ENCODE results near the gene GAREM2.

Gene GAREM2

DNA sequence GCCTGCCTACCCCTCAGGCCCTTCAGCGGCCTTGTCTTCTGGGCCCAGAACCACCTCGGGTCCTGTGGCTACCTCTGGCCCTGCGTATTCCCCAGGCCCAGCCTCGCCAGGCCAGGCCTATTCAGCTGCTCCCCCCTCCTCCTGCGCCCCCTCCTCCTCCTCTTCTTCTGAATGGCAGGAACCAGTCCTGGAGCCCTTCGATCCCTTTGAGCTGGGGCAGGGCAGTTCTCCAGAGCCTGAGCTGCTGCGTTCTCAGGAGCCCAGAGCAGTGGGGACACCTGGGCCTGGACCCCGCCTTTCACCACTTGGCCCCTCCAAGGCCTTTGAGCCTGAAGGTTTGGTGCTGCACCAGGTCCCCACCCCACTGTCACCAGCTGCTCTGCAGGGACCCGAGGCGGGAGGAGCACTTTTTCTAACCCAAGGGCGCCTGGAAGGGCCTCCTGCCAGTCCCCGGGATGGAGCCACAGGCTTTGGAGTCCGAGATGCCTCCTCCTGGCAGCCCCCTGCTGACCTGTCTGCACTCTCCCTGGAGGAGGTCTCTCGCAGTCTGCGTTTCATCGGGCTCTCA, 14.7 kb downstream of the GAREM2 start:
- no peak for DNase-seq

DNA sequence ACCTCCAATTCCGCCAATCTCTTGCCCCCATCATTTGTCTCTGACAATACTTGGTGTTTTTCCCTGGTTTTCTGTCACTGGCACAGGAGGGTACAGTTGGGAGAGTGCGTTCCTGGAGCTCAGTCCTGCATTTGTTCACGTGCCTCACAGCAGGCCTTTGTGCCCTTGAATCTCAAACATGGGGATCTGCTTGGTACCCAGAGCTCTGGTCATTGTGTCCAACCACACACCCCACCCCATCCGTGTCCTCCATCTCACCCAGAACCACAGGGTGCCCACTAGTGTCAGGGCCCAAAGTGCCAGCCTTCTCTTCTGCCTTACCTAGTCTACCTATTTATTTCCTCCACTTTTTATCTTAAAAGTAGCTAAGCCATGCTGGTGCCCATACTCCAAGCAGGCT, 16.2 kb downstream of the GAREM2 start:
- no peak for DNase-seq

DNA sequence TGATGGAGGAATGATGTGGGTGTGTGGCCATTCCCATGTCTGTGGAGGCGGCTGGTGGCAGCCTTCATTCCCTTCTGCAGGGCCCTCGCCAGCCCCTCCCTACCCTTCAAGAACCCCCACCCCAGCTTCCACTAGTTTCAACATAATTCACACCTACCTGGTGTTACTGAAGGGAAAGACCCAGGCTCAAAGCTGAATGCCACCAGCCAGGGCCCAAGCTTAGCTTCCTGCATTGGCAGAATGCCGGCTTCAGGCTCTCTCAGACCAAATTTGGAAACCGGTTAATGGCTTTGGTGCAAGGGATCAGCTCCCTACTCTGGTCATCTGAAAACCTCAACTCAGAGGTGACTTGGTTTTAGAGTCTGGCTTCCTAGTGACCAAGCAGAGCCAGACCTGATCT, 16.9 kb downstream of the GAREM2 start:
- DNase-seq: no peak

DNA sequence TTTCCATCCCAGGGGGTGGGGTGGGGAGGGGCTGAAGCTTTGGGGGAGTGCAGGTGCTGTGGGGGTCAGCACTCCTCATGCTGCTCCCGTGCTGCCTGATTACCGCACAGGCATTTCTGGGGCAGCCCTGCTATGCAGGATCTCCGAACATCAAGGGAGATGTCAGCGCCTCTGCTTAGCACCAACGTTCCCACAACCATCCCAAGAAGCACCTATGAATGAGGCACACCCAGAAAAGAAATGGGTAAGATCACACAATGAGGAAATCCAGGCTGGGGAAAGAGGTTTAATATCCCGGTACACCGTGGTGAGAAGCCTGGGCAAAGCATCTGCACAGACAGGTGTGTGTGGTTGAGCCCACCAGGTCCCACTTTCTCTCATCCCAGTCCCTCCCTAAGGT, 17.5 kb downstream of the GAREM2 start:
- DNase-seq: no peak

DNA sequence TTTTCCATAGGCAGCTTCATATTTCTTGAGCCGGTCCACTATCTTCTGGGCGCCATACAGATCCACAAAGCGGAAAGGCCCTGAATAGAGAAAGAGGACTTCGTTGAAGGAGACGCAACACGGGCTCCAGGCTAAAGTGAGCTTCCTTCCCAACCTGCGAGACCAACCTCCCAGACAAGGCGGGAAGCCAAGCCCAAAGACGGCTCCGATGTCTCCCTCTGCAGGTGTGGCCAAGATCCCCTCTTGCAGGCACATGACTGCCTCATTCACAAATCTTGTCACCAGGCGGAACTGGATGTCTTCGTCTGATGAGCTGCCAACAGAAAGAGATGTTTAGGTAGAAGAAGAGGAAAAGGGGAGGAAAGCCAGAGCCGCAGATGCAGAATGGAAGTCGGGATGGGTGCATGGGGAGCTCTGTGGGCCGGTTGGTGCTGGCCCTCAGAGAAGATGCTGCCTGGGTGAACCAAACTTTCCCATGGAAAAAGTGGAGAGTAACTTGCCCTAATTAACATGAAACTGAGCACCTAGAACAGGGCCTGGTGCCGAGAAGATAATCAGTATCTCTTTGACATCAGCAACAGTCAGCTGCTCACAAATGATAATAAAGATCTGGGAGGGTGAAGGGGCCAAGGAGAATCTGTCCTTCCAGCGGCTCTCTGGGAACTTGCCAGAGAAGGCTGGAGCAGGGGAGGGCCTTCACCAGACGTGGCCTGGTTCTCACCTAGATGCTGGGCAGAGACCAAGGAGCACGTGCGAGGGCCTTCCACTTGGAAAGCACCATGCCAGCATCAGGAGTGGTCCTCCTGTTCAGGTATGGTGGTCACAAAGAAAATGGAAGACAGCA, 18.6 kb downstream of the GAREM2 start:
- no peak for DNase-seq

DNA sequence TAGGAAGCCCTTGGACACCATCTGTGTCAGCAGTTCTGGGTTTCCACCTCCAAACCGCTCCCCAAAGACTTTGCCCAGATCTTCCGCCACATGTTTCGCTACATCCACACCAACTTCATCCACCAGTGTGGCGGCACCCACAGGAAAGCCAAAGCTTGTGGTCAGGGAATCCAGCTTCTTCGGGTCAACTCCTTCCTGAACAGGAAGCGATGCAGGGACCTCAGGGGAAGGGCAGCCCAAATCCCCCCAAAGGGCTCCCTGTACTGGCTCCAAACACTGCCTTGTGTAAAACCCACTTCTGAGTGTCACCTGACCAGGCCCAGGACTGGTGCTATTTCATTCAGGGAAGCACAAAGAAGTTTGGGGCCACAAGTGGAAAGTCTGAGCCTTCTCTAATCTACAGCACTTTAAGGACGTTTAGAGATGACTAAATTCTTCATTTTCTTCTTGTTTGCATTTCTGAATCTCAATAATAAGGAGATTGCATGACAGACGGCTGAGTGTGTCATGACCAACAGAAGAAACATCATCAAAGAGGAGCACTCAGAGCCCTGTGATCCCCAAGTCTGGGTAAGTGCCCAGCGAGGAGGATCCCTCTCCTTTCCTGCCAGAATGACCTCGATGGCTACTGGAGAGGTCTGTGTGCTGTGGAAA, 20.8 kb downstream of the GAREM2 start:
- no peak for DNase-seq

DNA sequence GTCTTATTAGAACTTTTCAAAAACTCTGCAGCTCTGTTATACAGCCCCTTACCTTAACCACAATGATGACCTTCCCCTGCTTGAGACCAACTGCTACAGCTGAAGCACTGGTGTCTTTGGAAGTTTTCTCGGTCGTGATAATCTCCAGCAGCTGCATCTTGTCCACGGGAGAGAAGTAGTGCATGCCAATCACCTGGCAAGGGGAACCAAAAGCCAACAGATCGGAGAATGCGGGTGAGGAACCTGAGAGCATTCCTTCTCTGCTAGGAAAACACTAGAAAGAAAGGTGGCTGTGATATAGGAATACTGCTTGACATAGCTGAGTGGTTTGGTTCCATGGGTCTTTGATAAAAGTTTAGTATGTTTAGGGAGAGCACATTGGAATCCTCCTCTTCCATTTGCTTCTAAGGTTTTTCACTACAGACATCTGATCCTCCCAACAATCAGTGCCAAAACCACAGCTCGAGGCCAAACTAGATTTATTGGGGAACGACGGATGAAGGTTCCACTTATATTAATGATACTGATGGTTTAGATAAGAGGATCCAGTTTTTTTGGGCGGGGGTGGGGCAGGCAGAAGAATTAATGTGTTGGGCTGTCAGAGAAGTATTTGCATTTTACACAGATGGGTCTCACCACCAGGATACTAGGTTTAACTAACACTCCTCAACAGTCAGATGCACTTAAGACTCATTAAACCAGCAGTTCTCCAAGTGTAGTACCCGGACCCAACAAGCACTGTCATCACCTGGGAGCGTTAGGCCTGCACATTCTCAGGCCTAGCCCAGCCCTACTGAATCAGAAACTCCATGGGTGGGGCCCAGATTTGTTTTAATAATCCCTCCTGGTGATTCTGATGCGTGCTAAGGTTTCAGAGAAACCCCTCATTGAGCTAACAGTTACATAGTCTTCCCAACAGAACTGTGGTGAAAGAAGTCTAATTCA, 22.4 kb downstream of the GAREM2 start:
- no peak for DNase-seq

DNA sequence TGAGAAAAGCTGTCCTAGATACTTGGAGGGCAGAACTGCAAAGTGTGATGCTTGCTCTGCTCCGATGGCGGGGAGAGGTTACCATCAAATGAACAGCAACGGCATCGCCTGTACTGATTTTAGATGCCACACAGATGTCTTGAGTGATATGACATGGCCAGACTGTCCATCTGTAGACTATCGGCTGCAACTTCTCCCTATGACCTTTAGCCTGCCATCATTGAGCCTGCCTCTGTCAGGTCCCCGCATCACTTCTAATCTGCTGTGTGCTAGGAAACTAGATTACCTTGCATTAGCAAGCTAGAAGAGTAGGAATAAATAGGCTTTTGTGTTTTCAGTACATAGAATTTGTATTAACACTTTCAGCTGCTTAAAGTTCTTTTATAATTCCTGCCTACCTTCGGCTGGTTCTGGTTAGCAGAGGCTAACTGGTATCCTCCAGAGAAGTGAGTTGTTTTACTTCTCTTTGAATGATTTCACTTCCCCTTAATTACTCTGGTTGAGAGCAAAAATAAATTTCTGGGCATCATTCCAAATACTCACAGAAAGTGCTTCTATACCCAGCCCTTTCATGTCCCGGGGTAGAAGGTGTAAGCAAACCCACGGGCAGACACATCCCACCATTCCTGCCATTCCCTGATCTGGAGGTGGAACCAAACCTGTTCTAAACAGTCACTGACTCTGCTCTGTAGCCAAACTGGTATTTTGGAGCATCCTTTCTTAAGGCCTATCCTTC, 24.0 kb downstream of the GAREM2 start:
- DNase-seq: no peak

DNA sequence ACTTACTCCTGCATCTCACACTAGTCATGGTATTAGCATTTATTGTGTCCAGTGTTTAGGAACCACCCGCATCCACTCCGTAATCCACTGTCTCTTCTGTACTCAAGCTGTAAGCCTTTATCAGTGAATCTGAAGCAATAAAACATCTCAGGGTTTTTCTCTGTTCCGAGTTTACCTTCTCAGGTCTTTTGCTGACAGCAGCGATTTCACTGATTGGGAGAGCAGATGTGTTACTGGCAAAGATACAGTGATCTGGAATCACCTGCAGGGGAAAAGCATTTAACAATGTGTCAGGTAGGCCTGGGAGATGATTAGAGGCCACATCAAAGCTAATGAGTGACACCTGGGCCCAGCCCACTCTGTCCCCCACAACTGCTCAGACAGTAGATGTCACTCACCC, 24.6 kb downstream of the GAREM2 start:
- DNase-seq: no peak

DNA sequence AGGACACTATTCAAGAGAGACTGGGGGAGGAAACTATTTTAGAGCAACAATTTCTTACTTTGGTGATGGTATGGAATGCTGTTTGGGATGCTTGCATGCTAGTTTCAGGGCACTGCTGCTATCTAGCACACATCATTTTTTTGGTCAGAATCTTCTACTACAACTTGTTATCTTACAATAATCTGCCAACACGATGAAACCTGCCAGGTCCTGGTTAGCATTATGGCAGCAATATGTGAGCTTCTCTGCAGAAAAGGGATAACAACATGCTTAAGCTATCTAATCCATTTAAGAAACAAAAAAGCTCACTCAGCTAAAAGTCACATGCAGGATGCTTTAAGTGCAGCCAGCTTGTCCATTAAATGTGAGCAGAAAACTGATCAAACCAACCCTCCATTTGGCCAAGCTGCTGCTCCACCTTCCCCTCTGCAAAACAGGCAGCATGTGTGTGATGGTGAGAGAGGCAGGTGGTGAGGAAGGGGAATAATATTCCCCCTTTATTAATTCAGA, 30.1 kb downstream of the GAREM2 start:
- DNase-seq: no peak

DNA sequence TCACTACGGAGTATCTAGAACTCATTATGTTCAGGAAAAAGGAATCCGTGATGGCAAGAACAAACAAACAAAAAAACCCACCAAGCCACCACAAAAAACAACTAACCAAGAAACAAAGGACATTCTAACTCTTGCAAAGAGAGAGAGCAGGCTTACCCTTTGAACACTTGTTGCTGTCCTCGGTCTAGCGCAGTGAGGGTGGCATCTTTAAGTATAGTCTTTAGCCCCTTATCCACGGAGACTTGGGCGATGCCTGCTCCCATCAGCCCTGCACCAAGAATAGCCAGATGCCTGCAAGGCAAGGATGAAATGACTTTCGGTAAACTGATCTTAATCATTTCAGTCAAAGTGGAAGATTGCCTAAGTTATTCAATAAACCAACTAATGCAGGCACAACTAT, 31.0 kb downstream of the GAREM2 start:
- DNase-seq: no peak

DNA sequence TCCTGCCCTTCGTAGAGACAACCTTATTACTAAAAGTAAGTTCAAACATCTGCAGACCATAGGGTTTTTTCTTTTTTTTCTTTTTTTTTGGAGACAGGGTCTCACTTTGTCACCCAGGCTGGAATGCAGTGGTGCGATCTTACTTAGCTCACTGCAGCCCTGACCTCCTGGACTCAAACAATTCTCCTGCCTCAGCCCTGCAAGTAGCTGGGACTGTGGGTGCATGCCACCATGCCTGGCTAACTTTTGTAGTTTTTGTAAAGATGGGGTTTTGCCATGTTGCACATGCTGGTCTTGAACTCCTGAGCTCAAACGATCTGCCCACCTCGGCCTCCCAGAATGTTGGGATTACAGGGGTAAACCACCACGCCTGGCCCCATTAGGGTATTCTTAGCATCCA, 39.1 kb downstream of the GAREM2 start:
- DNase-seq: no peak

DNA sequence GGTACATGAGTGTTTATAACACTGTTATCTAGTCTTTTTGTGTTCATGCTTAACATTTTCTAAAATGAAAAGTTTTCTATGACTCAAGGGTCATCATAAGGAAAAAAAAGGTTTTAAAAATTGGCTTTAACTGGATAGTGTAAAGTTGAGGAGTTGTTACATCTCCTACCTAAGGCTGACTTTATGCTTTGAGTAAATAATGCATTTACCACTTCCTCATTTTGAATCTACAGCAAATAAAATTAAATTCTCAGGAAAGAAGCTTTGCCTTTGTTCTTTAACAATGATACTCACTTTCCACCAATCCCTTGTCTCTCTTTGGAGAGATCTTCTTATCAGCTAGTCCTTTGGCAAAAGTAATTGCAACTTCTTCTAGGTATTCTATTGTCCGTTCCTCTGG, 41.9 kb downstream of the GAREM2 start:
- DNase-seq: no peak

DNA sequence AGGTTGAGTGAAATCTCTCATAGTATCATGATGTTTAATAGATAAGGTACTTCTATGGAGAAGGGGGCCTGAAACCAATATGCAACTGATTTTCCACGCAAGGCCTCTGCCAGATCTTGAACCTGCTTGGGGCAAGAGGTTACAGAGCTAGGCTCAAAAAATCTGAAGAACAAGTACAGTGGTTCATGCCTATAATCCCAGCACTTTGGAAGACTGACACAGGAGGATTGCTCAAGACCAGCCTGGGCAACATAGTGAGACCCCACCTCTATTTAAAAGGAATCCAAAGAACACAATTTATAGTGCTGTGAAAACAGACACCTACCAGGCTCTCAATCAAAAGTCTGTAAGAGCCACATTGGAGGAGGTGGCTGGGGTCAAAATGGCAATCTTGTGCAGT, 42.9 kb downstream of the GAREM2 start:
- no peak for DNase-seq

DNA sequence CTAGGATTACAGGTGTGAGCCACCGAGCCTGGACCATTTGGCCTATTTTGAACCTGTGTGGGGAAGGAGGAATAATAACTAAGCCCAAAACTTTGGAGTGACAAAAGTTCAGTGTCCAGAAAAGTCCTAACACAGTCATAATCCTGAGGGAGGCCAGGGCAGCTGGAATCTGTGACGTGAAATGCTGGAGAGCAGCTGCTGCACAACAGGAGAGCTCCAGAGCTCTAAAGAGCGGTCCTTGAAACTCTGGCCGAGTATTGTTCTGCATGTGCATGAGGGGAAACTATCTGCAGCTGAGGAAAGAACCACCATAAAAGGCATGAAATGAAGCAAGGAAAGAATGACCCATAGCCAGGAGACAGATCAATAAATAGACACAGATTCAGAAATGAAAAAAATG, 43.7 kb downstream of the GAREM2 start:
- no peak for DNase-seq

DNA sequence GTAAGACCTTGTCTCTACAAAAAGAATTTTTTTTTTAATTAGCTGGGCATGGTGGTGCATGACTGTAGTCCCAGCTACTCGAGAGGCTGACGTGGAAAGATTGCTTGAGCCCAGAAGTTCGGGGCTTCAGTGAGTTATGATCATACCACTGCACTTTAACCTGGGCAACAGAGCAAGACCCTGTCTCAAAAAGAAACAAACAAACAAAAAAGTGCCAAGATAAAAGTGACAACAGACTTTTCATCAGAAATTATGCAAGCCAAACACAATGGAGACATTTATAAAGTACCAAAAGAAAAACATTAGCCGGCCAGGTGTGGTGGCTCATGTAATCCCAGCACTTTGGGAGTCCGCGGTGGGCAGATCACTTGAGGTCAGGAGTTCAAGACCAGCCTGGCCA, 44.8 kb downstream of the GAREM2 start:
- DNase-seq: no peak

DNA sequence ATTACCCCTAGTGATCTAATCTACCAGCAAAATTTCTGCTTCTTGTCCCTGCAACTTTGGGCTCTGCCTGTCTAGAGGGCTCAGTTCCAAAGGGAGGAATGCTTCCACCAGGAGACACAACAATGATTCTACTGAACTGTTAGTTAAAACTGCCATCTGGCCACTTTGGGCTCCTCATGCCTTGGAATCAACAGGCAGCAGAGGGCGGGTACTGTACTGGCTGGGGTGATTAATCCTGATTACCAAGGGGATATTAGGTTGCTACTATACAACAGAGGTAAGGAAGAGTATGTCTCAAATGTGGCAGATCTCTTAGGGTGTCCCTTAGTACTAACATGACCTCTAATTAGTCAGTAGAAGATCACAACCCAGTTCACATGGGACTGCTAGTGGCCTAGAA, 50.1 kb downstream of the GAREM2 start:
- no peak for DNase-seq

DNA sequence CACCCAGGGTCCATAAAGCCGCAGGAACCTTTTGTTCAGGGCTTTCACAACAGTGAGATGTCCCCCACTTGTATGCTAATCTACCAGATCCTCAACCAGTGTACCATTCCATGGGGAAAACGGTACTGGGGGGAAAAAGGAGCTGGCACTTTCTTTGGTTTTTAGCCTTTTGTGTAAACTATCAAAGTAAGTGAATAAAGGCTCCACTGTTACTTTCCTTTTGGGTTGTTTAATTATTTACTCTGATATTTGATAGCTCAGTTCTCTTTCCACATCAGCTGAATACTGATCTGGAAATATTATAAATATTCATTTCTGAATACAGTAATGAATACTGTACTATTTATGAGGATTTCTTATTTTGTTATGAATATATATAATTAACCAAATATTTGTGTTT, 51.2 kb downstream of the GAREM2 start:
- no peak for DNase-seq

DNA sequence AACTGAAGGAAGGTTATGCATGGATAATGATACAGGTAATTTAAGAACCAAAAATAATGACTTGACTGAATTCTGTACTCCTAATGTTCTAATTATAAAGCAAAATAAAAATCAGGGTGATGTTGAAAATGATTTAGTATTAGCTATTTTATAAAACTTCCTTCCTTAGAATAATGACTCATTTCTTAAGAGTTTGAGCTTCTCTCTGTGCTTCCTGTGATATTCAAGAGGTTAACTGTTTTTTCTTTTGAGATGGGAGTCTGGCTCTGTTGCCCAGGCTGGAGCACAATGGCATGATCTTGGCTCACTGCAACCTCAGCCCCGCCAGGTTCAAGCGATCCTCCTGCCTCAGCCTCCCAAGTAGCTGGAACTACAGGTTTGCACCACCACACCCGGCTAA, 56.7 kb downstream of the GAREM2 start:
- DNase-seq: no peak

DNA sequence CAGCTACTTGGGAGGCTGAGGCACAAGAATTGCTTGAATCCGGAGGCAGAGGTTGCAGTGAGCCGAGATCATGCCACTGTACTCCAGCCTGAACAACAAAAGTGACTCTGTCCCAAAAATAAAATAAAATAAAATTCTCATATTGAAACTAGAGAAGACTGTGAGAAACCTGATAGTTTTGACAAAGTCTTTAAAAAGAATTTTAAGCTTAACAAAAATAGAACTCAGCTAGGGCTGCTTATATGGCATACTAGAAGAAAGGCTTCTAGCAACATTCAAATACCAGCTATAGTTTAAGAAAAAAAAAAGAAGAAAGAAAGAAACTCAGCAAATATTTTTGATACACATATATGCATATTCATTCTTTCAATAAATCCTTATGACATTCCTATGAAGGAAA, 57.9 kb downstream of the GAREM2 start:
- DNase-seq: no peak

DNA sequence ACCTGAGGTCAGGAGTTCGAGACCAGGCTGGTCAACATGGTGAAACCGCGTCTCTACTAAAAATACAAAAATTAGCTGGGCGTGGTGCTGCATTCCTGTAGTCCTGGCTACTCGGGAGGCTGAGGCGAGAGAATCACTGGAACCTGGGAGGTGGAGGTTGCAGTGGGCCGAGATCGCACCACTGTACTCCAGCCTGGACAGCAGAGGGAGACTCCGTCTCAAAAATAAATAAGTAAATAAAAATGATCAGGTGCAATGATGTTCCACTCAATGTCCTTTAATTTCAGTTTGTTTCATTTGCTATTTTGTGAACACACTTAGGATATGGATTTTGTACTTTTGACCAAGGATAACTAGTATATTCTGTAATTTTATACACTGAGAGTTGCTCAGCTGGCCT, 62.2 kb downstream of the GAREM2 start:
- no peak for DNase-seq

DNA sequence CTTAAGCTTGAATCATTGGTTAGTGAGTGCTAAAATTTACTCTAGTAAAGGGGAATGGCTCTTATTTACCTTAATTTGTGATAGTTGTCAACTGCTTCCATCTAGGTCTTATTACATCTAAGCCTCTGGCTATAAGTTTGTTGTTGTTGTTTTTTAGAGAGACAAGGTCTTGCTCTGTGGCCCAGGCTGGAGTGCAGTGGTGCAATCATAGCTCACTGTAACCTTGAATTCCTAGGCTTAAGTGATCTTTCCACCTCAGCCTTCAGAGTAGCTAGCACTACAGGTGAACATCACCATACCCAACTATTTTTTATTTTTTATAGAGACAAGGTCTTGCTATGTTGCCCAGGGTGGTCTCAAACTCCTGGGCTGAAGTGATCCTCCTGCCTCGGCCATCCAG, 65.0 kb downstream of the GAREM2 start:
- no peak for DNase-seq

Measured in NCI-H1048 (cell line).